HG03196 (cell line): ENCODE measurements around the gene GRIA1.
A peak's percentile ranks its signal among the peaks of the same experiment; 100 is the strongest.

ENCODE experiments used
- ATAC-seq: cut with Tn5 transposase; IDR thresholded peaks from one replicate; pipeline ENCODE4 v1.9.1; 2021; ENCODE audit not compliant: unreplicated experiment

The GRIA1 gene

GRCh38 chr5:153601377-153601776 lies 110.9 kb downstream of the GRIA1 start:
- ATAC-seq = peak; percentile 68

DNA sequence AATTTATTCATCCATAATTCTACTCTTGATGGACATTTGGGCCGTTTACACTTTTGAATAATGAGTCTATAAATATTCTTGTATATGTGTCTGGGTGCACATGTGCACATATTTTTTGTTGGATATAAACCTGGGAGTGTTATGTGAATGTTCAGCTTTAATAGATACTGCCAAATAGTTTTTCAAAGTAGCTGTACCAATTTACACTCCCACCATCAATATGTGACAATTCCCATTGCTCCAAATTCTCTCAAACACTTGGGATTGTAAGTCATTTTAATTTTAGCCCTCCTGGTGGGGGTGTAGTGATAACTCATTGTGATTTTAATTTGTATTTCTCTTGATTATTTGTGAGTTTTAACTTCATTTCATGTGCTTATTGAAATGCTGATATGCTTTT lies 114.9 kb downstream of the GRIA1 start:
- ATAC-seq = no peak

DNA sequence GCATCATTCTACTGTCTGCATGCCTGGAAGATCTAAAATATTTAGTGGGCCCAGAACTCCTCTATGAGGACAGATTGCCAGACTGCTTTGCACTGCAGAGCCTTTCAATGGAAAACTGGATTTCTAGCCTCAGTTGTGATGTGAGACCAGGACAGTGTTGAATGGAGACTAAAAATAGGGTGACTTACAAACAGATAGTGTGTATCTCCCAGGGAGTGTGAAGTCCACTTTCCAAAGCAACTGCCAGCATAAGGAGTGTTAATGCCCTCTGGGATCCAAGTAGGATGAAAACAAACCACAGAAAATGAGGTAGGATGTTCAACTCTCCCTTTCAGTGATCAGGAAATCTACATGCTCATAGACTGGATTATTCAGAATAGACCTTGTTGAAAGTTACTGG lies 119.5 kb downstream of the GRIA1 start:
- ATAC-seq = no peak

GRCh38 chr5:153610811-153611210 lies 120.3 kb downstream of the GRIA1 start:
- ATAC-seq = no peak

DNA sequence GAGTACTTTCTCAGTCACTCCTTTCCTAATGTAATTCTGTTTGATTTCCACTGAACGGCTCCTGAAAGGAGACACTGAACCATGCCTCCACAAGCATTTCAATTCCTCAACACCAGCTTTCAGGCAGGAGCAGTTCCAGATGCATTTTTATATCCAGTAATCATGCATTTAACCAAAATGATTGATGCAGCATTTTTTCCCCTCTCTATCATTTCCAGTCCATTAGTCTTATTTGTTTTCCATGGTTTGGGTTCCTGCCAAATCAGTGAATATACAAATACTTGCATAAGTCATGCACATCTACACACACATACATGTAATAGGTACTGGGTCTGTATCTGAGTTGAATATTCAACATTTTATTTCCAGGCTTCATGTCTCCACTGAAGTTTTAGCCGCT lies 122.7 kb downstream of the GRIA1 start:
- ATAC-seq = no peak

- no peak for ATAC-seq
Measured at GRCh38 chr5:153613672-153614071, 123.2 kb downstream of the GRIA1 start.

- no peak for ATAC-seq
Measured at GRCh38 chr5:153617190-153617589, 126.7 kb downstream of the GRIA1 start.

DNA sequence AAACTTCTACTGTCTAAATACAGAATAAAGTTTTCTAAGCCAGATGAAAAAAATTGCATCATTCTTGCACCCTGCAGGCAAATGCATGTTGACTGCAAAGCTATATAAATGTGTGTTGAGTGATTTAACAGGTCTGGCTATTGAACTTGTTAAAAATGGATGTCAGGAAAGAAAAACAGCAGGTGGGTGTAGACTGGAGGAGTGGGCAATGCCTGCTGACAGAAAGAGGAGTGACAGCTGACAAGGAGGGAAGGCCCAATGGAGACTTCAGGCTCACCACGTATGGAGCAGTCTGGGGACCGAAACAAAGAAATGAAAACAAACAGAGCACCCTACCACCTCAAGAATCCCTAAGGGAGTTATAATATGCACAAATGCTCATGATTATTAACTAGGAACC lies 127.8 kb downstream of the GRIA1 start:
- no peak for ATAC-seq

- no peak for ATAC-seq
Measured at GRCh38 chr5:153618867-153619266, 128.4 kb downstream of the GRIA1 start.

- ATAC-seq = no peak
Measured at GRCh38 chr5:153619771-153620170, 129.3 kb downstream of the GRIA1 start.

DNA sequence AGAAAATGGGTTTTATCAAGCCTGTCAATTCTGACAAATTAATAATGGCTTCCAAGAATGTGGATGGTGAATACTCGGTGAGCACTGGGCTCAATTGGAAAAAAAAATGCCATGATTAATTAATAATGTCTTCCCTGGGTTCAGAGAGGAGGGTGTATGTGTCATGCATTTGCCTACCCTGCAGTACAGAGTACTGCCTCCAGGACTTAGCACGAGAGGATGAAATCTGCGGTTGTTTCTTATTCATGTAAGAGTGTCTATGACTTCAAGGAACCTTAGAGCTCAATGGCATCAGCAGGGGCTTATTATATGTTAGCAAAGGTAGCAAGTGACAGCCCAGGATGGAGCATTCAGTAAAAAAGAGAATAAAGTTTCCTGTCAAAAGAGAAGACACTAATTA lies 132.7 kb downstream of the GRIA1 start:
- ATAC-seq = no peak

DNA sequence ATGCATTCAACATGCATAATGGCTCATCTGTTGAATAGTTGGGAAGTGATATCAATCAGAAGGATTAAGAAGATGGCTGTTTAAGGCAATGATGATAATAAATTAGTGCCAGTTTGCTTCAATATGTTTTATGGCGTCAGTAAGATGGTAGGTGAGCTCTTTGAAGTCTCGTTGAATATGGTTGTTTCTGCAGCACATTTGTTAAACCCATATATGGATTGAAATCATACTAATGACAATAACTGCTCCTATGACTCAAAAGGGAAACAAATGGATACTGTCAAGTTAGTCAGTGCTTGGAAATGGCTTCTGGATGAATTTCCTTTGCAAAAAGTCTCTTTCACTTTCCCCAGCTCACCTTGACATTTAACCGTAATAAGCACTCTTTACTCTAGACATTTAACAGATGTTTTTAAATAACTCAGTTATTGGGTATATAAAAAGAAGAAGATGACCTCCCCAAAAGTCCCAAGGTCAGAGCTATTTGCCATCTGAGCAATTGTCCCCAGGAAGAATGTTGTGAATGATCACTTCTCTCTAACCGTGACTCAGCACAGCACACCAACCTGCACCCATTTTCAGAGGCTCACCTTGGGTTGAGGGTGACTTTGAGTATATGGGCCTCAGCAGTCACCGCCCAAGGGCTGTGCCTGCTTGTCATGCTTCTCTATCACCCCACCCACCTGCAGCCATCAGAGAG lies 133.4 kb downstream of the GRIA1 start:
- no peak for ATAC-seq

GRCh38 chr5:153624451-153624765 lies 133.9 kb downstream of the GRIA1 start:
- no peak for ATAC-seq

DNA sequence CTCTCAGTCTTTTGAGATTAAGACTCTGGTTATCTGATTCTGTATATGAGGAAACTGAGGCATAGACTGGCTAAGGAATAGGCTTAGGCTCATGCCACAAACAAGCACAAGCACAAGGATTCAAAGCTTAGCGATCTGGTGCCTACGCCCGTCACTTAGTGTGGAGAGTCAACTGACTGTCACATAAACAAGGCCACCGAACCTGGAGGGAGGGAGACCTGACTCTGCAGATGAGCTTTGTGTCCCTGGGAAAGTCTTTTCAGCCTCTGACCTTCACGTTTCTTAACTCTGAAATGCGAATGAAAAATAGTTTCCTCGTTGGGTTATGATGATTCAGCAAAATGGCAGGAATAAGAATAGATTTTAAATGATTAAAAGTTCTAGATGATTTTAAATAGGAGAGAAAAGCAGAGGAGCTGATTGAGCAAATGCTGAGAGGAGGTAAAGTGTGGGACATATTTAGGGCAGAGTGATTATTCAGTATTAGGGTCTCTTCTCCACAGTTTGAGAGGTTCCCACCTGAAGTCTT lies 135.4 kb downstream of the GRIA1 start:
- no peak for ATAC-seq

DNA sequence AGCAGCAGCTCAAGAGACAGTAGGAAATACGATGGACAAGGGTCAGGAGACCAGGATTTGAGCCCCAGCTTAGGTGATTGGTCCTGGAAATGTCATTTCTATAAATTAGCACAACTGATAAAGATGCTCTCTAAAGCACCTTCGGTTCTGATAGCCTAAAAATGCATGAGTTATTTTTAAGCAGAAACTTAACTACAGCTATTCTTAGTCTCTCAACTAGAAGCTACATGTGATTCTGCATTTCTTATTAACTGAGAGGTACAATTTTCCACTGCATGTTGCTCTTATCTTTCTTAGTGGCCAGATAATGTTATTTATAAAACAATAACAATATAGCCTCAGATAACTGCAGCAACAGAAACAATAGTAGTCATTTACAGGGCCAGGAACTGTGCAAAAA lies 136.4 kb downstream of the GRIA1 start:
- ATAC-seq = no peak

DNA sequence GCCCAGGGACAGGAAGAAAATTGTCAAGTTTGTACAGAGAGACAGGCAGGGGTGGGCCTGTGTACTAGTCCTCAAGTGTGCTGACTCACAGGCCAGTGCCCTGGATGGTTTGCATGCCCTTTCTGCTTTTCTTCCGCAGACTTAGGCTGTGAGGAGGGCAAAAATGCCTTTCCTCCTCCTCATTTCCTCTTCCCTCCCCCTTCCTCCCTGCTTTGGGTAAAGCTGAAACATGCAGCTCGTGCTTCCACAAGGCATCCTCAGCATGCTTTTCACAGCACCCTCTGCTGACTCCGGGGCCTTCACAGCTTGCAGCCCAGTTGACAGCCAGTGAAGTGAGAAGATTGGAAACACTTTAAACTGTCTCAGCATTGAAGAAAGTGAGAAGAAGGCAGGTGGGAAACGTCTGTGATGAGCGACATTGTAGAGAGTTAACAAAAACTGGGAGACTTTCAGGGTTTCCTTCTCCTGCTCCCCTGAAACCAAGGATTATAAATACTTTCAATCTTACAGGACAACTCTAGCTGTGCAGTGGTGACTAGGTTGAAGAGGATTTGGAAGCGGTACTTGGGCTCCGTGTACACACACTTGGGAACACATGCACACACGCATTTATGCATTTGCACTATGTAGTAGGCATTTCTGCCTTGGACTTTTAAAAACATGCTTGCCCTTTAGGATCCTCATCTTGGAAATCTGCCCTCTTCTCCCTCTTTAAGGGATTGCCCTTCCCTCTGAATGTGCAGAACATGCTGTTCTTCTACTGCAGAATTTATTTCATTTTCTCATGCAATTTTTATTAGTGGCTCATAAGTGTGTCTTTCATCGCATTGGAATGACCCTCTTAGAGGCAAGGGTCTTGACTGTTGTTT lies 138.8 kb downstream of the GRIA1 start:
- ATAC-seq = no peak

DNA sequence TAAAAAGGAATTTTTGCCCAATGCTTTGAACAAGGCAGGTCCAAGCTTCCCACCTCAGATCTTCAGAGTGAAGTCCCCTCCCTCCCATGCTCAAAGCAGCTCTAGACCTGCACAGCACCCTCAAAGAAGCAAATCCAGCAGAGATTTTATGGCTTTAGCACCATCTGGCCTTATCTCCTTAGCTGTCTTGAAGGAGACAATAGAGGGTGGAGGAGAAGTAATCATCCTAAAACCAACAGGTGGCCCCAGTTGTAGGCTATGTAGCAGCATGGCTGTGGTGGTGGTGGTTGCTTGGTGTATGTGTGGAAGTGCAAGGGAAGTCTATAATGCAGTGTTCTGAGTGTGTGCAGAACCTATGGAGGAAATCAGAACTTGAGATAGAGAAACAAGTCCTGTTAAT lies 140.1 kb downstream of the GRIA1 start:
- ATAC-seq = no peak

GRCh38 chr5:153632748-153633290 lies 142.3 kb downstream of the GRIA1 start:
- ATAC-seq = no peak

GRCh38 chr5:153636670-153637451 lies 146.4 kb downstream of the GRIA1 start:
- no peak for ATAC-seq

- ATAC-seq = no peak
Measured at GRCh38 chr5:153640293-153640692, 149.8 kb downstream of the GRIA1 start.

GRCh38 chr5:153641183-153641688 lies 150.8 kb downstream of the GRIA1 start:
- no peak for ATAC-seq
